Caki2 (cell line): ENCODE measurements around the gene HEATR5A. TPM values are rescaled to one million over a fixed set of nuclear protein-coding genes. Genes with fewer than 3 reads are reported as not detected.
"Not testable (repeated sequence)": the region's sequence is repeated elsewhere in the genome, so short reads cannot be mapped to it uniquely, and the experiment has no call there.

Source experiments
- DNase-seq: peaks from one replicate; pipeline ENCODE4 v3.0.0-alpha.2; 2015; ENCODE audit warnings: low read depth
- in situ Hi-C: cut with HindIII; loops from 2 replicates; pipeline ENCODE4 v1.10.0; 2016; ENCODE audit warnings: low sequenced_read_pairs, low pct_unique_long_range_greater_than_20kb, mixed read lengths
- total RNA-seq: library from RNA; depleted of rRNA; stranded (reverse); fragments of >200 nt; shearing (Covaris generic); gene quantifications from 2 replicates; pipeline ENCODE4 v1.2.3, GENCODE V29; 2014; ENCODE audit warnings: low replicate concordance

The HEATR5A gene
- total RNA-seq, 1 experiment from 2014 or later: 8.9 TPM

DNA sequence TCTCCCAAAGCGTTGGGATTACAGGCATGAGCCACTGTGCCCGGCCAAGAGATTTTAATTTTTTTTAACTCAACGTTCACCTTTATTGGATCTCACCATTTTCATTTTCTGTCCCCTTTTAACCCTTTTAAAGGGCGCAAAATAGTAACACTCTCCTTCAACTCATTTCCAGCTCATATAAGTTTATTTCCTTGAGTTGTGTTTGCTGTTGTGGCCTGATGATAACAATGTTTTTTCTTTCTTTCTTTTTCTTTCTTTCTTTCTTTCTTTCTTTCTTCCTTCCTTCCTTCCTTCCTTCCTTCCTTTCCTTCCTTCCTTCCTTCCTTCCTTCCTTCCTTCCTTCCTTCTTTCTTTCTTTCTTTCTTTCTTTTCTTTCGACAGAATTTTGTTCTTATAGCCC, 143.9 kb downstream of the HEATR5A start:
- DNase-seq, in situ Hi-C loops: not testable (repeated sequence)

GRCh38 chr14:31275731-31276130, 144.6 kb downstream of the HEATR5A start:
- peak; percentile 24 for DNase-seq
- in situ Hi-C loops: no loop called here

DNA sequence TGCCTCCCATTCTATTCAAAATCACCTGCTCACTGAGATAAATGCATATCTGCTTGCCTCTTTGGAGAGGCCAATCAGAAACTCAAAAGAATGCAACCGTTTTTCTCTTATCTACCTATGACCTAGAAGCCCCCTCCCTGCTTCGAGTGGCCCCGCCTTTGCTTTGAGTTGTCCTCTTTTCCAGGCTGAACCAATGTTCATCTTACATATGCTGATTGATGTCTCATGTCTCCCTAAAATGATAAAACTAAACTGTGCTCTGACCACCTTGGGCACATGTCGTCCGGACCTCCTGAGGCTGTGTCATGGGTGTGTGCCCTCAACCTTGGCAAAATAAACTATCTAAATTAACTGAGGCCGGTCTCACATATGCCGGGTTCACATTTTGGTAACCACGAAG, 148.7 kb downstream of the HEATR5A start:
- in situ Hi-C loops: no loop called here
- DNase-seq: no peak

DNA sequence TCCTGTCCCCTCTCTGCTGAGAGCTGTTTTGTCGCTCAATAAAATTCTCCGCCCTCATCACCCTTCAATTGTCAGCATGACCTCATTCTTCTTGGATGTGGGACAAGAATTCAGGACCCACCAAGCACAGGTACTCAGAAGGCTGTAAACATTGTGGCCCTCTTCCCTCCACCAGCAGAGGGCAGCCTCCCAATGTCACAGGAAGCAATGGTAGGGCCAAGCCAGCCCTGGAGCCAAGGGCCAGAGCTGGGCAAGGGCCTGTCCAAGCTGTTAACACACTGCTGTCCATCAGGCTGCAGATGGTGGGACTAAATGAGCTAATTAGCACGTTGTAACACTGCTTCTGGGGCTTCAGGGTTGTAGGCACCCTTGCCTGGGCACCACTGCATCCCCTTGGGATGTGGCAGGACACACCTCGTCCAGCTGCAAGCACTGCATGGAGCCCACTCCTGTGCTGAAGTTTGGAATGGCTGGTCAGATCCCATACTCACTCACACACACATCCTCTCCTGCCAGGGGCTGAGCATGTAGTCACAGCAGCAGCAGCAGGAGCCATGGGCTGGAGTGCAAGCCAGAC, 150.1 kb downstream of the HEATR5A start:
- in situ Hi-C loops: no loop called here
- DNase-seq: peak; percentile 12

- in situ Hi-C loops: no loop called here
- no peak for DNase-seq
Measured at GRCh38 chr14:31269634-31270195, 150.6 kb downstream of the HEATR5A start.

DNA sequence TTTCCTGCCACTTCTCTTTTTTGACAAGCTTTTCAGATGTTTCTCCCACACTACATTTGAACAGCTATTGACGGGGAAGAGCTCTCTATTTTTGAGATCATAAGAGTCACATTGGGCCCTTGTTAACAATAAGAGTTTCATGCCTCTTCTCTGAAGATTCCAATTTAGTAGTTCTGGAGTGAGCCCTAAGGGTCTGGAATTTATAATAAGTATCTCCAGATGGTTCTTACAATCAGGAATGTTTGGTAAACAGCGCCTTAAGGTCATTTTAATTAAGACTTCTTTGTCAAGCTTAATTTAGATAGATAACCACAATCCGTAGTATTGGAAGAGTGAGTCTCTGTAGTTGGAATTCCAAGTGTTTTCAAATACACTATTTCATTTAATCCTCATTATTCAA, 152.1 kb downstream of the HEATR5A start:
- in situ Hi-C loops: no loop called here
- no peak for DNase-seq

- DNase-seq: no peak
- in situ Hi-C loops: no loop called here
Measured at GRCh38 chr14:31266437-31267331, 153.7 kb downstream of the HEATR5A start.

GRCh38 chr14:31265701-31266398, 154.5 kb downstream of the HEATR5A start:
- no peak for DNase-seq
- in situ Hi-C loops: no loop called here

DNA sequence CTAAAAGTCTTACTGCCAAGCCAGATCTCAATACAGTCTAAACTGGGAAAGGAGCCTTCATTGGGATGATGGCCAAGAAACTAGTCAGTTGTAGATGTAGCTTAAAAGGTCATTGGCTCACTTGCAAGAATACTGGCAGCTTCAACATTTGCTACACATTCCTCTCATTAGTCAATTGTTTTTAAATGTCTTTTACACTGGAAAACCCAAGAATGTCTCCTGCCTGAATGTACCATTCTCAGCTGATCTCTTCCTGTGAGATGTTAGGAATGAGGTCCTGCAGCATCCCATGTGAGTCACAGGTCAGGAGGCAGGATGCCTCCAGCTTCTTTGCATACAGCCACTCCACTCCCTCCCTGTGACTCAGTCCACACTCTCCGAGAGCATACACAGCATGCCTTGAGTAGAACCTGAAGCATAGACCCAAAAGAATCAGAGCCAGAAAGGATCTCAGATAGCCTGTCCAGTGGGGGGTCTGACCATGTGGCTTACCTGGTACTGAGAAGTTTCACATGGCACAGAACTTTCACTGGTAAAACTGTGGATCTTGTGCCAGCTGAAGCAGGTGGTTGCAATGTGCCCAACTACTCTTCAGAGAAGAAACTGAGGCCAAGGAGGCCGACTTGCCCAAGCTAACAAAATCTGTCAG, 156.7 kb downstream of the HEATR5A start:
- peak; percentile 95 for DNase-seq
- in situ Hi-C loops: no loop called here

GRCh38 chr14:31261859-31262731, 158.3 kb downstream of the HEATR5A start:
- in situ Hi-C loops: no loop called here
- DNase-seq: peak; percentile 84

DNA sequence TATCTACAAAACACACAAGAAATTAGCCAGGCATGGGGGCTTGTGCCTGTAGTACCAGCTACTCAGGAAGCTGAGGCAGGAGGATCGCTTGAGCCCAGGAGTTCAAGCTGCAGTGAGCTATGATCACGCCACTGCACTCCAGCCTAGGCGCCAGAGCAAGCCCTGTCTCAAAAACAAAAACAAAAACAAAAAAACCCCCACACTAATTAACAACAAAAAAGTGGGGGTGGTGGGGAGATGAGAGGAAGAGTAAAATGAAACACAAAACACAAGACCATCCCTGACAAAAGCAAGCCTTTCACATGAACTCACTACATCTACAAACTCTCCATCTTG, 158.9 kb downstream of the HEATR5A start:
- in situ Hi-C loops: no loop called here
- DNase-seq: no peak

GRCh38 chr14:31259040-31259435, 161.3 kb downstream of the HEATR5A start:
- in situ Hi-C loops, DNase-seq: not testable (repeated sequence)

DNA sequence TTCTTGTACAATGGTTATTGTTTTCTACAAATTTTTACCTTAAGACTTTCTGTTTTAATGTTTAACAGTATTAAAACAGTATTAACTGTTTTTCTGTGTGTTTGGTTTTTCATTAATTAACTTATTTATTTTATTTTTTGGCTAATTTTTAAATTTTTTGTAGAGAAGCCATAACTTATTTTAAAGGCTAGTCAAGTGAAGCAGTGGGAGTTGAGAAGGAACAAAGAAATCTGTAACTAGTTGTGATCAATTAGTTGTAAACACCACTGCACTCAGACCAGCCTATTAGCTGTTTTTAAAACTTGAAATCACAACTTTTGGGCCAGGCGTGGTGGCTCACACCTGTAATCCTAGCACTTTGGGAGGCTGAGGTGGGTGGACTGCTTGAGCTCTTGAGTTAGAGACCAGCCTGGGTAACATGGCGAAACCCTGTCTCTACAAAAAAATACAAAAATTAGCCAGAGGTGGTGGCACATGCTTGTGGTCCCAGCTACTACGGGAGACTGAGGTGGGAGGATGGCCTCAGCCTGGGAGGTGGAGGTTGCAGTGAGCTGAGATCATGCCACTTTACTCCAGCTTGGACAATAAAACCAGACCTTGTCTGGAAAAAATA, 161.8 kb downstream of the HEATR5A start:
- no peak for DNase-seq
- in situ Hi-C loops: no loop called here

DNA sequence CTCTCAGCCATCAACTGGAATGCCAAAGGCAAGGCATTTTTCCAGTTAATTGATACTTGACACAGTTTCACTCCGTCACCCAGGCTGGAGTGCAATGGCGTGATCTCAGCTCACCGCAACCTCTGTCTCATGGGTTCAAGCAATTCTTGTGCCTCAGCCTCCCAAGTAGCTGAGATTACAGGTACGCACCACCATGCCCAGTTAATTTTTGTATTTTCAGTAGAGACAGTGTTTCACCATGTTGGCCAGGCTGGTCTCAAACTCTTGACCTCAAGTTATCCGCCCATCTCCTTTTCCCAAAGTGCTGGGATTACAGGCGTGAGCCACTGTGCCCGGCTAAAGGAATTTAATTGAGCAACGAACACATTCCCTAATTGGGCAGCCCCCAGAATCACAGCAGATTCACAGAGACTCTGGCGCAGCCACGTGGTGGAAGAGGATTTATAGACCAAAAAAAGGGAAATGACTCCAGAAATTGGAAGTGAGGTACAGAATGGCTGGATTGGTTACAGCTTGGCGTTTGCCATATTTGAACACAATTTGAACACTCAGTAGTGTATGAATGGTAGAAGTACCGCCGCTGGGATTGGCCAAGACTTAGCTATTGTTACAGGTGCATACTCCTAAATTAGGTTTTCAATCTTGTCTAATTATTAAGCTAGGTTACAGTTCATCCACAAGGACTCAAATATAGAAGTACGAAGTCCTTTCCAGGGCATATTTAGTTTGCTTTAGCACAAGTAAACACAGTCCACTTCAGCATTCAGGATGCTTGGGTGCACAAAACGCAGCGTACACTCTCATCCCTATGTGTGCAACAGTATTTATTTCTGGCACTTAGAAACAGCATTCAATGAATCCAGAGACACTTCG, 162.6 kb downstream of the HEATR5A start:
- in situ Hi-C loops, DNase-seq: not testable (repeated sequence)

DNA sequence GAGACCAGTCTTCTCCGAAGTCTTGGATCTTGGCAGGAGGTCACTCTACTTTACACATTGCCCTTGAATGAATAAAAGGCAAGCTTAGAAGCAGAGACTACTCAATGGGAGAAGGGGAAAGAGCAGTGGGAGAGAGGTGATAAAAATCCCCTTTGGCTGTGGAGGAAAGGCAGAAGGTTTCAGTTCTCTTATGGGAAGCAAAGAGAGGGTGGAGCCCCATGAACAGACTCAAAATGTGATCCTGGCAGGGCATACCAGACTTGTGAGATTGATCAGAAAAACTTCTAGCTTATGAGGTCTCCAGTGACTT, 163.2 kb downstream of the HEATR5A start:
- no peak for DNase-seq
- in situ Hi-C loops: no loop called here

DNA sequence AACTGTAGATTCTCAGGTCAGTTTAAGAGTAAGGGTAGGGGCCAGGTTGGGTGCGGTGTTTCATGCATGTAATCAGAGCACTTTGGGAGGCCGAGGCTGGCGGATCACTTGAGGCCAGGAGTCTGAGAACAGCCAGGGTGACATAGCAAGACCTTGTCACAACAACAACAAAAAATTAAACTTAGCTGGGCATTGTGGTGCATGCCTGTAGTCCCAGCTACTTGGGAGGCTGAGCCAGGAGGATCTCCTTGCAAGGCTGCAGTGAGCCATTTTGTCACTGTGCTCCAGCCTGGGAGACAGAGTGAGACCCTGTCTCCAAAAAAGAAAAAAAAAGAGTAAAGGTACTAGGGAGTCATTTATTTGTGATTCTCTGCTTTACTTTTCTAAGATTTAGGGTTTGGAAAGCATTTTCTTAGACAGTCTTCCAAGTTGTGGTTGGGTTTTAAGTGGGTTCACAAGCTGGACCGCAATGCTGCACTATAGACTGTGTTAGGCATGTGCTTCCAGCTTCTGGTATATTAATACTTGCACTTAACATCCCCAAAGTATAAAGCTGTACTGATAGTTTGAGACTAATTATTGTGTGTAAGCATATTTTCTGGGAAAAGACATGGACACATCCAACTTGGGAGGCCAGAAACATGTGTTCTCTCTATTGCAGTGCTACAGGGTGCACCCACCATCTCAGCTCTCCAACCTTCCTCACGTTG, 163.7 kb downstream of the HEATR5A start:
- in situ Hi-C loops: no loop called here
- no peak for DNase-seq
